CD4-positive, alpha-beta T cell treated with Interleukin-10 for 1 hour (primary cell): Measurements from ENCODE around the gene MUTYH.

Experiments used
- DNase-seq: peaks from one replicate; pipeline ENCODE4 v3.0.0-alpha.2; 2020

Gene MUTYH

DNA sequence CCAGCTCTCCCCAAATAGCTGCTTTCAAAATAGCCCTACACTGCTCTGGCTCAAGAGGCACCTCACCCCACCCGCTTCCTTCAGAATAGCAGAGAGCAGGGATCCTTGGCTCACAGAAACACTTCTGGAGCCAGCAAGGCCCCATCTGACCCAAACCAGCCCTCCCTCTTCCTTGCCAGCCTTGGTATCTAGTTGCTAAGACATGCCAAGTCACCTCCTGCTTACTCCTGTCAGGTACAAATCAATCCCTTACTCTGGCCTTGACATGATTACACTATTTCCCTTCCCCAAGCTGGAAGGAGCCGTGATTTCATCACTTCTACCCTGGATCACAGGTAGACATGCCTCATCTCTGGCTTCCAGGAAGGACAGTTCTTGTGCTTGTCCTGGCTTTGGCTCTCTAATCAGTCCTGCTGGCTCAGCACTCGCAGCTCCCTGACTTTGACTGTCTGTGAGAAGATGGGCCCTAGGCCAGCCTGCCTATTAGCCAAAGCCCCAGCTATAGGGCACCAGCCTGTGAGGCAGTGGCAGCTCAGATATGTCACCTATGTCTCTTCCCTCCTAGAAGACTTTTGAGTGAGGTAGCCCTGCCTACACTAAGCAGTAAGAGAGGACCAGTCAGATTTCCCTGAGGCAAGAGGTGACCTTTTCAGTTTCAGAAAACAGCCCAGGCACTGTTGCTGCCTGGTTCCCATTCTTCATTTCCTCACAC is 8.9 kb upstream of the MUTYH start:
- DNase-seq, result no peak

DNA sequence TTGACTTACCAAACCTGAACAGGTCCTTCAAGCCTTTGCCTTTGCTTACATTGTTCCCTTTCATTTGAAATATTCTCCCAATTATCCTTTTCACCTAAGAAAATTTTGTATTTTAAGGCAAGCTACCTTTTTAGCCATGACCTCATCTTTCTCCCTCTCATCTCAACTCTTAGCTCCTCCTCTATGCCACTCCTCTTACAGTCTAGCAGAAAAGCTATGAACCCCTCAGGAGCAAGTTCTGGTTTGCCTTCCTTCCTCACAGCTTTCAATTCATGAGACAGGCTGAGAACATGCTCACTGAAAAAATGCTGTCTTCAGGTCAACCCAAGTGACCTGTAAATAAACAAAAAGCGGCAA is 8.3 kb upstream of the MUTYH start:
- no peak for DNase-seq

DNA sequence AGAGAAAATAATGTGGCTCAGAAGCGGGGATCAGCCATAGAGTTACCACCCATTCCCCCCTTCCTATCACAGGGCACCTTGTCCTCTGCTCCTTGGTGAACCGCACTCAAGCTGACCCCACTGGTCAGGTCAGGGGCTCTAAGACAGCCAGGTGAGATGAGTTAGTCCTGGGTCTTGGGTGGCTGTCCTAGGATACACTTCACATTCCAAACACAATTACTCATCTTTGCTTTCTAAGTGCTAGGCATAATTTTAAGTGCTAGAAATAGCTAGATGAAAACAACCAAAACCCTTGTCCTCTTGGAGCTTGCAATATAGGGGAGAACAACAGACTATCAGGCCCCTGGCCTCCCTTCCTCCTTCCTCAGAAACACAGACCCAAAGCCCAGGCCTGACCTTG is 7.8 kb upstream of the MUTYH start:
- no peak for DNase-seq

DNA sequence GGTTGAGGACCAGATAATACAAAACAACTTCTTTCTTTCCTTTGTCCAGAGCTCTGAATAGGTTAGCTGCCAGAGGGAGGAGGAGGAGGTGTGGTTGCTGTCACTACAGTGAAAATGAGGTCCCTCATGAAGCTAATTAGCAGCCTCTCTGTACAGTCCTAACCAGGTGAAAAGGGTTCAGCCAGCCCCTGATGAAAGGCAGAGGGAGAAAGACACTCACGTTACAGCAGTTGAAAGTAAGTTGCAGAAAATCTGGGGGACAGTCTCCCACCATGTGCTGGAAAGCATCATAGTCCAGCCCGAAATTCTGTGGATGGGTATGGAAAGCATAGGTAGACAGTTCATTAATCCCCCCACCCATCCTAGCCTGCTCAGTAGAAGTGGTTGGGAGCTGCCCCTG is 6.2 kb upstream of the MUTYH start:
- DNase-seq, result no peak

DNA sequence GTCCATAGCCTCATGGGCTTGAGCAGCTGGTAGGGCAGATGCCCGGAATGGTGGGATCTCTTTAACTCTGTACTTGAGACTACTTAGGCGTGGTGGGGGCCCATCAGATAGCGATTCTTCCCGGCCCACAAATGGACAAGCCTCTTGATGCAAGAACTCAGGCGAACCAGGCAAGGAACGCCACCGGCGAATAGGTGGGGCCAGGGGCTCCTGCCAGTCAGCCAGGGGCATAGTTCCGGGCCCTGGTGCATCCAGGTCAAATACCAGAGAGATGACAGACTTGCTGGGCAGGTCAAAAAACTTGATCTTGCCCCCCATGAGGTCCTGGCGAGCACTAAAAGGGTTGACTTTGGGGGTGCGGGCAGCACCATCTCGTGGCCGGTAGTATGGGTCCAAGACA is 4.8 kb upstream of the MUTYH start:
- no peak for DNase-seq

DNA sequence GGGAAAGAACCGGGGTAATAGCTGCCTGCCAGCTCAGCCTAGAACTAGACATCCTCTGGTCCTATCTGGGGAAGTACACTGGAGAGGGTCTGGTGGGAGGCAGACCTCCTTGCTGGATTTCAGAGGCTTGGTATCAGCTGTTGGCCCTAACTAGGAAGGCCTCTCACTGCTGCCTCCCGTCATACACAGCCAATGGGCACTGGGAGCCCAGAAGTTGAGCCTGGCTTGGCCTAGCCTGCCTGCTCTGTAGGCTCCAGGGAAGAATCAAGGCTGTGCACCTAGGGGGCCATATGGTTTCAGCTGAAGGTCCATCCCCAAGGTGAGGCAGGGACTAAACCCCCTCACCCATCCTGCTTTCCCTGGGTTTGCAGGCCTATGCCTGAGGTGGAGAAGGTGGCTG is 4.3 kb upstream of the MUTYH start:
- DNase-seq, result no peak

DNA sequence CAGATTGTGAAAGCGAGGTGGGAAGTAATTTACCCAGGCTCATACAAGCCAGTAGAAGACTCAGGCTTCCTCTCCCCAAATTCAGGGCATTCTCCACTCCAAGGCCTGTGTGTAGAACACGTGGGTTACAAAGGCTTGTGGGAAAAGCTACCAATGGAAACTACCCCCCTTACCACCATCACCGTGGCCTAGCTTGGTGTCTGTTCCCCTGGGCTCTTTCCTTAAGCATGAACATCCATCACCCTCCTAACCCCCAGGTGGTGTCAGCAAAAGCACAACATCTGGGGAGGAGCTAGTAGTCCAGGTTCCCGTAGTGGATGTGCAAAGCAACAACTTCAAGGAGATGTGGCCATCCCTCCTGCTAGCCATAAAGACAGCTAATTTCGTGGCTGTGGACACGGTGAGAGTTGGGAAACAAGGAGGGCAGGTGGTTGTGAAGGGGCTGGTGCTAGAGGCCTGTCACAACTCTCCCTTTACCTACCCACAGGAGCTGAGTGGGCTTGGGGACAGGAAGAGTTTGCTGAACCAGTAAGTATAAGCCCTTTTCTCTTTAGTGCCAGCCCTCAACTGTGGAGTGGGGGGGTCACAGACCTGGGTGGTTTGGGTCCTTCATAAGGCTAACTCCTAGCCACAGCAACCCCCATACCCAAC is 701 bp upstream of the MUTYH start:
- peak; percentile 29 for DNase-seq

DNA sequence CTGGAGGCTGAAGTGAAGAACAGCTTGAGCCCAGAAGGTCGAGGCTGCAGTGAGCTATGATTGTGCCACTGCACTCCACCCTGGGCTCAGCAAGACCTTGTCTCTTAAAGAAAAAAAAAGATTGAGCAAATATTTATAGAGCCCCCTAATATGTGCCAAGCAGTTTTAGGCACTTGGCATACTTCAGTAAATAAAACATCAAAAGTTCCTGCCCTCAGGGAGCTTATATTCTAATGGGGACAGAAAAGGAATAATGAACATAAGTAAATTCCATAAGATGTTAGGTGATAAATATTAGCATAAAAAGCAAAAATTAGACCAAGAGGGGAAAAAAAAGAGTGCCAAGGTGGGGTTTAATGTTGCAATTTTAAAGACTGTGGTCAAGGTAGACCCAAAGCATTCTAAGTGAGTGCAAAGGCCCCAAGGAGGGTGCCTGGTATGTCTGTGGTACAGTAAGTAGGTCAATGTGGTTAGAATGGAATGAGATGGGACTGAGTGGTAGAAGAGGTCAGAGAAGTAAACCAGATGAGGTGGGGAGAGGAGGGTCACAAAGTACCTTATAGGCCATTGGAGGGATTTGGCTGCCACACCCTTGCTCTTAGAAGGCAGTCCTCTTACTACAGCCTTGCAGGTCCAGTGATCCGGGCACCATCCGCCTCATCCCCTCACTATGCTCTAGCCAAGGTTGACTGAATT is 2.5 kb downstream of the MUTYH start:
- no peak for DNase-seq

DNA sequence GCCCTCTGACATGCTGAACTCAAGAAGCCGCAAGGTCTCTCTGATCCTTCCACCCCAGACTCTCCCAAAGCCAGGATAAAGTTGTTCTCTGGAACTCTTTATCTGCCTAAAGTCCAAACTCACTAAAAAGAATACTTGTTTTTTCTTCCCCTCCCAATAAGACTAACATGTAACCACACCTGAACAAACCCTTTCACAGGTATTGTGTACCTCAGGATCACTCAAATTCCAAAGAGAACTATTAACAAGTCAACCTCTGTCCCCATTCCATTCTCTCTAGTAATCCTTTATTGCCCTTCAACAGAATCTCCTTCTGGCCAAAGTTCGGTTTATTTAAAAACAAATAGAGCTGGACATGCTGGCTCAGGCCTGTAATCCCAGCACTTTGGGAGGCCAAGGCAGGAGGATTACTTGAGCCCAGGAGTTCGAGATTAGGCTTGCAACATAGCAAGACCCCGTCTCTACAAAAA is 4.3 kb downstream of the MUTYH start:
- DNase-seq, result no peak

DNA sequence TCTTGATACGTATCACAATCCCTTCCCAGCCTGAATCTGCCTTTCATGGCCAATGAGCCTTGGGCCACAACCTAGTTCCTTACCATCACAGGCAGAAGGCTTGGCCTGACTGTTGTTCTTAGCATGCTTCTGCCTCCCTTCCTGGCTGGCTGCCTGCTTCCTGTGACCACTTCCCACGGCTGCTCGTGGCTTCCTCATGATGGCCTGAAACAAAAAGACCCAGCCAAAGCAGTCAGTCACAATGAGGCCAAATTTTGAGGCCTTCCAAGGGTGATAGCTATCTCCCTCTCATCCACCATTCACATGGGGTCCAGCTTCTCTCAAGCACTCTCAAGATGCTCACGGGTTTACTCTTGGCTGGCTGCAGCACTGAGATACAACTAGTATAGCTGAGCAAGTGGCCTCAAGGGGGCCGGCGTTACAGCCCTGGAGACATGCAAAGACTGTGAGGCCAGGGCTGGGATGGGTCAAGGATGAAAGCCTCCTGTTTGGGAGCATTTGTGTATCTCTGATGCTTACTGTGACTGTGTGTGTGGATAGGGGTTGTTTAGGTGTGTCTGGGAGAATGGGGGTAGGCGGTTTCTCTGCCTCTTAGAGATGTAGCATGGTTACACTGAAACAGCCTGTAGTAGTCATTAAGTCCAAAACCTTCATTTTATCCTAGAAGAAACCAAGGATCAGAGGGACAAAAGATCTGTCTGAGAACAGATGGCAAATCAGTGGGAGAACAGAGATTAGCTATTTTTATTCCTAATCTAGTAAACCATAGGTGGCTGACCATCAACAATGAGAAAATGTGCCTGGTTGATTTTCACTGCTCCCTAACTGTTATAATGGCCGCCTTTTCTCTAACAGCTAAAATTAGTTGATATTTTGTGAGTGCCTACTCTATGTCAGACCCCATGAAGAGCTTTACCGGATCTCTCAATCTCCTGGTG is 5.7 kb downstream of the MUTYH start:
- DNase-seq, result no peak

DNA sequence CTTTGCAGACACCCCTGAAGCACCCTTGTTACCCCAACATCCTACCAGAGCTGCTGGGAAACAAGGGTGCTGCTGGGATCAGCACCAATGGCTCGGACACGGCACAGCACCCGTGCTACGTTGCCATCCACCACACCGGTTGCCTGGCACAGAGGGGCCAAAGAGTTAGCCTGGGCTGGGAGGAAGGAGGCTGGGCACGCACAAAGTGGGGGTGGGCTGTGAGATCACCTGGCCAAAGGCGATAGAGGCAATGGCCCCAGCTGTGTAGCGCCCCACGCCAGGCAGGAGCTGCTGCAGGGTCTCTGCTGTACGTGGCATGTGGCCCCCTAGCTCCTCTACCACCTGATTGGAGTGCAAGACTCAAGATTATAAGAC is 7.9 kb downstream of the MUTYH start:
- DNase-seq, result no peak

DNA sequence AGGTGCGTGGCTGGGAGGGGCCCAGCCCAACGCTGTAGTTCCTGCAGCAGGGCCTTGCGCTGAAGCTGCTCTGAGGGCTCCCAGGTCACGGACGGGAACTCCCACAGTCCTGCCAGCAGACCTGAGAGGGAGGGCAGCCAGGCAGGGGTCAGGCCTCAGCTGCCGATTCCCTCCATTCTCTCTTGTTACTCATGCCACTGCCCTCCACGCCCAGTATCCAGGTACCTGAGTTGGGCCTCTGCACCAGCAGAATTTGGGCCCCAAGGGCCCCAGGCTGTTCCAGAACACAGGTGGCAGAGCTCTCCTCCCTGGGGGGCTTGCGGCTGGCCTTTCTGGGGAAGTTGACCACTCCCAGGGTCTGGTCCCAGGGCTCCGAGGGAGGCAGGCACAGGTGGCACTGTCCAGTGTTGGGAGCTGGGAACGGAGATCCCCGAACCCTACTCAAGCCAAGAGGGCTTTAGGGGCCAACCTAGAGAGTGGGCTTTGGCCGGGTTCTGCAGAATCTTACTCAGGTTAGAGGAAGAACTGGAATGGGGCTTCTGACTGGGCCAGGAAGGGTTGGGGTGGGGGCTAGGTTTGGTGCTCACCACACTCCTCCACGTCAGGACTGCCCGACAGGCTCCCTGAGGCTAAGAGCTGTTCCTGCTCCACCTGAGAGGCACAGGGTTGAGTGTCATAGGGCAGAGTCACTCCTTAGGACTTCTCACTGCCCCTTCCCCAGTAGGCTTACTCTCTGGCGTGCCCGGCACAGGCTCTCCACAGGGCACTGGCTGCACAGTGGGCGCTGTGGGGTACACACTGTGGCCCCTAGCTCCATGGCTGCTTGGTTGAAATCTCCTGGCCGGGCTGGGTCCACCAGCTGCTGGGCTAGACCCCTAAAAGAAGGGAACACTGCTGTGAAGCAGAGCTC is 8.5 kb downstream of the MUTYH start:
- DNase-seq, result no peak

DNA sequence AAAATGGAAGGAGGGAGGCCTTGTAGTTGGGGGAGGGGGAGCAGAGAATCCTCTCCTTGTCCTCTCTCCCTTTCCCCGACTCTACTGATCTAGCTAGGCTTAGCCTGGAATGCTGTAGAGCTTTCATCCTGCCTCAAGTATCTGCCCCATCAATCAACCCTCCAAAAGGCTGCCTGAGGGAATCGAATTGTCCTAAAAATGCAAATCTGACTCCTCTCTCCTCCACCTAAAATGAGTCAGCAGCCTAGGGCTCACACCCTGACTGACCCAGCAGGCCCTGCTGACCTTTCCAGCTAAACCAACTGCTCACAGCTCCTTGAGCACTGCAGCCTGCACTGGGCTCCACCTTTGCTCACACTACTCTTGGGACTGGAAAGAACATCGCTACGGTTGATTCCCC is 10.8 kb downstream of the MUTYH start:
- DNase-seq, result no peak

DNA sequence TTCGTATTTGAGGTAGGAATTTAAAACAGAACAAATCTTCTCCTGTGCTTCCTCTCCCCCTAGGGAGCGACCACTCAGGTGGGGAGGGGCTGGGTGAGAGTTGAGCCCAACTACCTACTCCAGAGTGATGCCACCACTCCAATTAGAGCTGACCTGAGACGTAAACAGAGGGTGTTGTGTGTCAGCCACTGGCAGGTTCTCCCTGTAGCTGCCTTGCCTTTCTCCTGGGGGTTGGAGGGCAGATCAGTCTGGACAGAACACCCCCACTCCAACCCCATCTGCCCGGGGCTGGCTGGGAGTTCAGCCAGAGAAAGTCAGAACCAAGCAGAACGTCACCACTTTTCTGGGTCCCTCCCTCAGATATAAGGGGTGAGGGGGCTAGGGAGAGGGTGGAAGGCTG is 11.6 kb downstream of the MUTYH start:
- DNase-seq, result no peak

DNA sequence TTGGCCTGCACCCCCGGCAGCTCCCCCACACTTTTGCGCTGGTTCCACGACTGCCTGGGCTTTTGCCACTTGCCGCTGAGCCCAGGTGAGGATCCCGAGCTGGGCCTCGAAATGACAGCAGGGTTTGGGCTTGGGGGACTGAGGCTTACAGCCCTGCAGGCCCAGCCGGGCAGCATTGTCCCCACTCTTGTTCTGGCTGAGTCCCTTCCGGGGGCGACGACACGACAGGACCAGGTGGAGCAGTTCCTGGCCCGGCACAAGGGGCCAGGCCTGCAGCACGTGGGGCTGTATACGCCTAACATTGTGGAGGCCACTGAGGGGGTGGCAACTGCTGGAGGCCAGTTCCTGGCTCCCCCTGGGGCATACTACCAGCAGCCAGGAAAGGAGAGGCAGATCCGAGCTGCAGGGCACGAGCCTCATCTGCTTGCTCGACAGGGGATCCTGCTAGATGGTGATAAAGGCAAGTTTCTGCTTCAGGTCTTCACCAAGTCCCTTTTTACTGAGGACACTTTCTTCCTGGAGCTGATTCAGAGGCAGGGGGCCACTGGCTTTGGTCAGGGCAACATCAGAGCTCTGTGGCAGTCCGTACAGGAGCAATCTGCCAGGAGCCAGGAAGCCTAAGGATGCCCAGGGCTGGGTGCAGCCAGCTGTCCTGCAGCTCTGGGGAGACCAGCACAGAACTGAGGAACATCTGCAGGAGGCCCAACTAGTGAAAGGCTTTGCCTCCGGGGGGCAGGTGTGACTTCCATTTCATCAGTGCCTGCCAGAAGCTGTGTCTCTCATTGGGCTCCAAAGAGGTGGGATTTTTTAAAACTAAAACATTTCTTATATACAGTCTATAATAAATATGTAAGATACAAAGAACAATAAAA is 12.4 kb downstream of the MUTYH start:
- no peak for DNase-seq

DNA sequence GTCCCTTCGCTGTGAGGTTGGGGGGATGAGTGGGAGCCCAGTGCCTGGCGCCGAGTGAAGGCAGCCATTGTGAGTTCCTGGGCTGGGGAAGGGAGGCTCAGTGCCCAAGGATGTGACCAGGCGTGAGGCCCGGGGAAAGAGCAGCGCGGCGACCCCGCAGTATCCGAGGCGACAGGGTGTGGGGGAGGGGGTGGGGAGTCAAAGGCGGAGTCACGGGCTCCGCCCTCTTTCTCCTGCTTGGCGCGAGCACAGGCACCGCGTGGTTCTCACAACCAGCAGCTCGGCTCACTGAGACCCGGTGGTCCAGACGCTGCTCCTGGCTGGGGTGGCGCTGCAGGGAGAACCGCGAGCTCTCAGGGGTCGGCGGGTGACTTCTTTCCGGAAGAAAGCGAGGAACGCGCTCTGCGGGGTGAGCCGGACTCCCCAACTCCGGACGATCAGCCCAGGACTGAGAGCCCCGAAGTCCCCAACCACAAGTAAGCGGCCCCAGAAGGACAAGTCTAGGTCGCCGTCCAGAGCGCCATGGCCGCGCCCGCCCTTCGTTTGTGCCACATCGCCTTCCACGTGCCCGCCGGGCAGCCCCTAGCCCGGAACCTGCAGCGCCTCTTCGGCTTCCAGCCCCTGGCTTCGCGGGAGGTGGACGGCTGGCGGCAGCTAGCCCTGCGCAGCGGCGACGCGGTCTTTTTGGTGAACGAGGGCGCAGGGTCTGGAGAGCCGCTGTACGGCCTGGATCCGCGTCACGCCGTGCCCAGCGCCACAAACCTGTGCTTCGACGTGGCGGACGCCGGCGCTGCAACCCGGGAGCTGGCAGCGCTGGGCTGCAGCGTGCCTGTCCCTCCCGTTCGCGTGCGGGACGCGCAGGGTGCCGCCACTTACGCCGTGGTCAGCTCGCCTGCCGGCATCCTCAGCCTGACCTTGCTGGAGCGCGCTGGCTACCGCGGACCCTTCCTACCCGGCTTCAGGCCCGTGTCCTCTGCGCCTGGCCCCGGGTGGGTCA is 13.3 kb downstream of the MUTYH start, which contains the start of gene HPDL:
Gene HPDL, plus strand, starts transcription at position 269 of the 997 bp plus-strand sequence. Its CDS starts 254 bp downstream, at position 523.
- DNase-seq, result peak; percentile 62

DNA sequence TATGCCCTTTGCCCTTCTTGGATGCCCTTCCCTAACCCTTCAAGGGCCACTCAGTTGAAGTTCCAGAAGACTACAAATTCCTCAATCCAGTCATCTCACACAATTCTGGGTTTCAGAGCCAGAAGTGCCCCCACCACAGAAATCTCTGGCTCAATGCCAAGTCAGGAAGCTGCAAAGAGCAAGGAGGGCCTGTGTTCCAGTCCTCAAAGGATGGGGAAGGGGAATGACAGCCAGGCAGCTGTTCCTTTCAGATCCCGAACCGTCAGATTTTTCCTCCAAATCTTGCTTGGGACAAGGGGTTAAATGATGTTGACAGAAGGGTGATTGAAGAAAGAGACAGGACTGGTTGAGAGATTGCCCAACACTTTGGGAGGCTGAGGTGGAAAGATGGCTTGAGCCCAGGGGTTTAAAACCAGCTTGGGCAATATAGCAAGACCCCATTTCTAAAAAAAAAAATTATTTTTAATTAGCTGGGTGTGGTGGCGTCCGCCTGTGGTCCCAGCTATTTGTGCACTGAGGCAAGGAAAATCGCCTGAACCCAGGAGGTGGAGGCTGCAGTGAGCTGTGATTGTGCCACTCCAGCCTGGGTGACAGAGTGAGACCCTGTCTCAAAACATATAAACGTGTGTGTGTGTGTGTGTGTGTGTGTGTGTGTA is 14.3 kb downstream of the MUTYH start:
- no peak for DNase-seq

DNA sequence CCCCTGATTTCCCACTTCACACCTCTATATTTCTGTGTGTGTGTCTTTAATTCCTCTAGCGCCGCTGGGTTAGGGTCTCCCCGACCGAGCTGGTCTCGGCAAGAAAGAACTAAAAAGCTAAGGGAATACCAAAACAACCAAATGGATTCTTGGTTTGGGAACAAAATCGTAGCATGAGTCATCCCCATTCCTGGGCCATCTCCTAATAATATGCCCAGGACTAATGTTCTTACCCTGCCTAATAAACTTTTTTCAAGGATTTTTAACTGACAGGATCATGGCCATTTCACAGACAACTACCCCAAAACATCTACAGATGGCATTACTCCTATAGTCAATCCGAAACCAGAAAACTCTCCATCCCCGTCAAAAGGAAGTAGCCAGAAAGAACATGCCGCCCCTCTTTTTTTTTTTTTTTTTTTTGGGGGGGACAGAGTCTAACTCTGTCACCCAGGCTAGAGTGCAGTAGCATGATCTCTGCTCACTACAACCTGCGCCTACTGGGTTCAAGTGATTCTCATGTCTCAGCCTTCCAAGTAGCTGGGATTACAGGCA is 17.7 kb downstream of the MUTYH start:
- no peak for DNase-seq

DNA sequence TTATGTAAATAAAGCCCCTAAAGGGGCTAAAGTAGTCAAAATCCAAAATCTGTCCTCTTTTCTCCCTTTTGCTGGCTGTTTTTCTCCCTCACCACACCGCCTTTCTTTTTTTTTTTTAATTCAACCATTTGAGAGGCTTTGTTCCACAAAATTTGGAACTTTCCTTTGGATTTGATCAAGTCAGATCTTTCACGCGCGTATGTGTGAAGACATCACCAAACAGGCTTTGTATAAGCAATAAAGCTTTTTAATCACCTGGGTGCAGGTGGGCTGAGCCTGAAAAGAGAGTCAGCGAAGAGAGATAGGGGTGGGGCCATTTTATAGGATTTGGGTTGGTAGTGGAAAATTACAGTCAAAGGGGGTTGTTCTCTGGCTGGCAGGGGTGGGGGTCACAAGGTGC is 18.8 kb downstream of the MUTYH start:
- no peak for DNase-seq
